Stimulated activated CD8-positive, alpha-beta memory T cell treated with anti-CD3 and anti-CD28 coated beads, Interleukin-7, amount 100 ng/mL, for 48 hours (primary cell): ENCODE results near the gene ENO1.

Experiments used
- DNase-seq, 2 donors: peaks; one replicate each; pipeline ENCODE4 v3.0.0-alpha.2; 2020; ENCODE audit warnings: low read depth in 1 of 2; ENCODE audit errors: extremely low read depth in 1 of 2

ENO1 gene

DNA sequence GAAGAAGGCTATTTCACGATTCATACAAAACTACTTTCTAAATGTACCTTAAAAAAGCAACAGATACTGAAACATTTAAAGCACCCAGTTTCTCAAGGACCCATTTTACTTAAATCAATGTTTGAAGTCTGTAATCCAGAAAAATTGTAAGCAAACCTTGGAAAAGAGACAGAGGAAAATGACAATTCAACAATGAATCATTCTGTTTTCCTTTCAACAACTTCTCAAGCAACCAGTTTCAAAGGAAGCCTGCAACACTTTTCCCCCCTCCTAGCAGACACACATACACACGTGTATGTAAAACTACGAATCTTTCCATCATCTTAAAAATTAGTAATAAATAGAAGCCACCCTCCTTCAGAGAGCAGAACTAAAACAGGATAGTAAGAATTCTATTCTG is 62.2 kb downstream of the ENO1 start:
- DNase-seq = no peak

DNA sequence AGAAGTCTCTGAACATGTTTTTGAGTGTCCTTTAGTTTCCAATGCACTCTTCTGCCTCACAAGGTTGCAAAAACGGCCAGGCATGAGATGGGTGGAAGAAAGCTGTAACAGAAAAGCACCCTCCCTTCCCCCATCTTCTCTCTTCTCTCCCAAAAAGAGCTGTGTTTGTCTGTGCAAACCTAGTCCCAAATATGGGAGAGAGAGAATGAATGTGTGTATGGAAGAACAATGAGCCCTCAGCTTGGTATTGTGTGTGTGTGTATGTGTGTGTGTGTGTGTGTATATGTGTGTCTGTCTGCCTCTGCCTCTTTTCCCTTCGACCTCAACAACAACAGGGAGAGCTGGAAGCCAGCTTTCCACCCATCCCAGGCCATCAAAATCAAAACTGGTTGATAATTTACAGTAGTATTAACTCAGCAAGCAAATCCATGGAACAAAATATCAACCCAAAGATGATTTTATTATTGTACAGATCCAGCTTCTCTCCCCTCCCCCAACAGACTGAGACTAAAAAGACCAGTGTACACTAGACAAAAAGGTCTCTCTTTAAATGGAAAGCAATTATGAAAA is 62.8 kb downstream of the ENO1 start:
- no peak for DNase-seq

DNA sequence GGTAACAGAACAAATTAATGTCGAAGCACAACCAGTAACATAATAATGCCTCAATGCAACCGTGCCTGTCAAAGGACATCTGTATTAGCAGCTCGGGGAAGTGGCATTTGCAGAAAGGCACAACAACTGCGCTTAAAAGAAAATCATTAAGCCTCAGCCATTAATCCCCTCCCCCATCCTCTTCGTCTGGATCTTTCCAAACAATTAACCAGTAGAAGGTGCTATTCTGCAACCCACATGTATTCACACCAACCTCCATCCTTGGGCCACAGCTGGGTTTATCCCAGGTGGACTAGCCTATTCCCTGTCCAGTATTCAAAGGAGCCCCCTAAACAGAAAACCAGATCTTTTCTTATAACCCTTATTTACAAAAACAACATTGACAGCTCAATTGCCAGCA is 63.6 kb downstream of the ENO1 start:
- DNase-seq = no peak

DNA sequence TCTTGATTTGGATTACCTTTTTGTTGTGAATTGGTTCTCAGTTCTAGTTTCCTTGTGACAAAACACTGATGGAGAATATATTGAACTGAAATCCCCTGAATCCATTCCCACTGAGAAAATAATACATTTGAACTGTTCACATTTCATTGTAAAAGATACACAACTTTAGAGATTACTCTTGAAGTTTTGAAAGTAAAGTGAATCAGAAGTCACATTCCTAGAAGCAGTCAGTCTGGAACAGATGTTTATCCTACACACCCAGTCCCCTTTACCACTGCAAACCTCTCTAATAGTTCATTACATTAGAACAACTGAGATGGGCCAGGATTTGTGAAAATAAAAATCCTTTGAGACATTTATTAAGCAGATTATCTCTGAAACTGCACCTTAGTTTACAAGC is 64.5 kb downstream of the ENO1 start:
- no peak for DNase-seq

DNA sequence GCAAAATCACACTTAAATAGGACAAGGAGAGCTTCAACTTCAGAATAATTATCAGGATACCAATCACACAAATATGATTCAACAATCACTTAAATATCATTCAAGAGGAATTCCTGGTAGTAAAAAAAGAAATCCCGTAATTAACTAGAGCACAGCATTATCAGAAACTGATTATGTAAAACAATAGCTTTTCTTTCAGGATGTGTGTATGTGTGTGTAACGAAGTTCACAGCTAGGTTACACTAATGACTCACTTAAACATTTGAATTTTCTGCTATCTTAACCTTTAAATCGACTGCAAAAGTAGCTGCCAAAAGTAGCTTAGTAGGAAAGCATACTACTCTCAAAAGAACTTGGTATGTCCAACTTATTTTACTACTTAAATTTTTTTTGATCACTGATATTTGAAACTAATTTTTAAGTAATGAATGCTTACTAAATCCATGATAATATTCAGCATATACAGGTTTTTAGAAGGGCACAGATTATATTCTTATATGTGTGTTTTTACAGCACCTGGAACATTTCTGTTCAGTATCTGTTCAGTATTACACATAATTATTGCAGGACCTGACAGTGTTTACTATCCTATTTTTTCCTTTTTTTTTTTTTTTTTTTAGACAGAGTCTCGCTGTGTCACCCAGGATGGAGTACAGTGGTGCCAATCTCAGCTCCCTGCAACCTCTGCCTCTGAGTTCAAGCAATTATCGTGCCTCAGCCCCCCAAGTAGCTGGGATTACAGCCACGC is 65.3 kb downstream of the ENO1 start:
- no peak for DNase-seq

DNA sequence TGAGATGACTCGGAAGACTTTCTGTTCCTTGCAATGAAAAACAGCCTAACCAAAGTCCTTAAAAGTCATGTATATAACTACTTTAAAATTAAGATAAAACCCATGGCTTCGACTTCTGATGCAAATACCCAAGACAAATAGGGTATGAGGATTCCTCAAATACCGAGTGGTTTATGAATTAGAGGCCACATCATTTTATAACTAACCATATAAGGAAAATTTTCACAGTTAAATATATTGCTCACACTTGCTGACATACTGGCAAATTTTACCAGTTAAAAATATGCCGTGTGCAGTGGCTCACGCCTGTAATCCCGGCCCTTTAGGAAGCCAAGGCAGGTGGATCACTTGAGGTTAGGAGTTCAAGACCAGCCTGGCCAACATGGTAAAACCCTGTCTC is 66.4 kb downstream of the ENO1 start:
- DNase-seq = no peak
